Effector CD4-positive, alpha-beta T cell (primary cell): ENCODE results near the gene DOP1A.
A peak's percentile ranks its signal among the peaks of the same experiment; 100 is the strongest.
"Not testable (repeated sequence)": the region's sequence is repeated elsewhere in the genome, so short reads cannot be mapped to it uniquely, and the experiment has no call there.

Experiments
- DNase-seq: peaks from one replicate; pipeline ENCODE4 v3.0.0-alpha.2; 2020

The DOP1A gene

GRCh38 chr6:83160167-83160566 lies 92.7 kb downstream of the DOP1A start:
- no peak for DNase-seq

- no peak for DNase-seq
These were observed 100.3 kb downstream of the DOP1A start for GRCh38 chr6:83167726-83168278.

- no peak for DNase-seq
These were observed 101.1 kb downstream of the DOP1A start for GRCh38 chr6:83168556-83168955.

GRCh38 chr6:83169106-83169505 lies 101.6 kb downstream of the DOP1A start:
- no peak for DNase-seq

GRCh38 chr6:83169511-83169910 lies 102.0 kb downstream of the DOP1A start:
- no peak for DNase-seq

- no peak for DNase-seq
These were observed 108.8 kb downstream of the DOP1A start for GRCh38 chr6:83176246-83176645.

GRCh38 chr6:83180426-83180950 lies 113.0 kb downstream of the DOP1A start:
- DNase-seq, result no peak

- DNase-seq, result no peak
These were observed 114.6 kb downstream of the DOP1A start for GRCh38 chr6:83182114-83182513.

- DNase-seq, result no peak
These were observed 115.8 kb downstream of the DOP1A start for GRCh38 chr6:83183082-83183828.

GRCh38 chr6:83185096-83185495 lies 117.6 kb downstream of the DOP1A start:
- no peak for DNase-seq

GRCh38 chr6:83188501-83188900 lies 121.0 kb downstream of the DOP1A start:
- no peak for DNase-seq

- DNase-seq, result no peak
These were observed 123.2 kb downstream of the DOP1A start for GRCh38 chr6:83190626-83191025.

- DNase-seq, result not testable (repeated sequence)
These were observed 124.5 kb downstream of the DOP1A start for GRCh38 chr6:83191974-83192373.

- DNase-seq, result no peak
These were observed 125.0 kb downstream of the DOP1A start for GRCh38 chr6:83192456-83192855.

- peak; percentile 85 for DNase-seq
These were observed 125.6 kb downstream of the DOP1A start, which contains the start of the genes PGM3 and RWDD2A for GRCh38 chr6:83192871-83193746. TSS of gene PGM3 (minus strand) at chr6:83193265. CDS start at chr6:83191012, 2,253 bp downstream. TSS of gene RWDD2A (plus strand) at chr6:83193357. CDS start at chr6:83194452, 1,095 bp downstream.

GRCh38 chr6:83193747-83194566 lies 126.5 kb downstream of the DOP1A start:
- peak; percentile 8 for DNase-seq

- DNase-seq, result no peak
These were observed 131.2 kb downstream of the DOP1A start for GRCh38 chr6:83198486-83199172.

GRCh38 chr6:83199173-83199862 lies 131.8 kb downstream of the DOP1A start:
- DNase-seq, result no peak

- DNase-seq, result no peak
These were observed 132.4 kb downstream of the DOP1A start for GRCh38 chr6:83199863-83200225.

GRCh38 chr6:83202031-83202430 lies 134.6 kb downstream of the DOP1A start:
- DNase-seq, result no peak
